Activated gamma-delta T cell treated with anti-CD3 and anti-CD28 coated beads, Interleukin-2, amount 50 U/mL, for 16 hours (primary cell): ENCODE results near the gene HEG1.
"Not testable (repeated sequence)": the region's sequence is repeated elsewhere in the genome, so short reads cannot be mapped to it uniquely, and the experiment has no call there.

Source experiments
- DNase-seq: peaks from one replicate; pipeline ENCODE4 v3.0.0-alpha.2; 2020; ENCODE audit warnings: low read depth

The HEG1 gene

GRCh38 chr3:124984754-124985153, 71.0 kb downstream of the HEG1 start:
- DNase-seq = no peak

- no peak for DNase-seq
Measured at GRCh38 chr3:124982855-124983254, 72.9 kb downstream of the HEG1 start.

DNA sequence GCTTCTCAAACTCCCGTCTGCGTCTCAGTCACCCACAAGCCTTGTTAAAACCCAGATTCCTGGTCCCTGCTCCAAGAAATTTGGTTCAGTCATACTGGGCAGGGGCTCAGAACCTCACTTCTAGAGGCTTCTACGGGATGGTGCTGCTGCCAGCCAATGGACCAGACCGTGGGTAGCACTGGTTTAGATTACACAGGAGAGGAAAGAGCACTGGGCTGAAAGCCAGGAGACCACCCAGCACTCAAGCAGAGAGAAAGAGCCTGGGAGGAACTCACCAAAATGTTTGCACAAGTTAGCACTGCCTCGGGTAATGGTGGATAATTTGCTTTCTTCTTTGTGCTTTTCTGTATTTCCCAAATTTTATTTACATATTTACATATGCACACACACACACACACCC, 74.3 kb downstream of the HEG1 start:
- DNase-seq = no peak

GRCh38 chr3:124978627-124979026, 77.2 kb downstream of the HEG1 start:
- DNase-seq = no peak

GRCh38 chr3:124976383-124976782, 79.4 kb downstream of the HEG1 start:
- DNase-seq = no peak

DNA sequence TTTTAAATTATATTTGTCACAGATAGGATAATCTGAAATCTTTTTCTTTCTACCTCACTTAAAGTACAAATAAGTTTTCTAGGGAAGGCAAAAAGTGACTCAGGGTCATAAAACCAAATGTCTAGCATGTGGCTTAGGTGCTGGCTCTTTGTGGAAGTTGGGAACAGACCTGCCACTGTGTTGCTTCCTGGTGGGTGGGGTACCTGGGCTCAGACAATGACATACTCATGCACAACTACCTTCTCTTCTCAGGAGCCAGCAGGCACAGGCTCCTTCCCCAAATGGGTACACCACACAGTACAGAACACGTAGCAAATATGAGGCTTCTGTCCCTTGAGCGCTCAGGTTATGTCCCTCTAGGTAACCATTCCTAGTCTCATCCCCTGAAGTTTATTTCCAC, 81.1 kb downstream of the HEG1 start:
- DNase-seq = no peak

GRCh38 chr3:124973290-124973689, 82.5 kb downstream of the HEG1 start:
- DNase-seq = no peak

DNA sequence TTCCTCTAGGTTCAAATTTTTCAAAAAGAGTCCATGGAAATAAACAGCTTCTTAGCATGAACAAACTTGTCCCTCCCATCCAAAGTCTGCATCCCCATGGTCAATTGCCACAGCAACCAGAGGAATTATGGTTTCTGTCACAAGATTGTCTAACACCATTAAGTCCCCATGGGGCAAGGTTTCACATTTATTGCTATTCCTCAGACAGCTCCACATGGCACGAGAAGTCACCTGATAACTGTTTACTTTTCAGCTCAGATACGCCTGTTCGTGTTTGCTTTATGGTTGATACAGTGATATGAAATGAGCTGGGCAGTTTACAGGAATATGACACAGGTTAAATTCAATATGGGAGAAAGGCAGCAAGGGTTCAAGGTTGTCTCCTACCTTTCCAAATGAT, 83.3 kb downstream of the HEG1 start:
- no peak for DNase-seq

- DNase-seq = no peak
Measured at GRCh38 chr3:124969963-124970722, 85.7 kb downstream of the HEG1 start.

DNA sequence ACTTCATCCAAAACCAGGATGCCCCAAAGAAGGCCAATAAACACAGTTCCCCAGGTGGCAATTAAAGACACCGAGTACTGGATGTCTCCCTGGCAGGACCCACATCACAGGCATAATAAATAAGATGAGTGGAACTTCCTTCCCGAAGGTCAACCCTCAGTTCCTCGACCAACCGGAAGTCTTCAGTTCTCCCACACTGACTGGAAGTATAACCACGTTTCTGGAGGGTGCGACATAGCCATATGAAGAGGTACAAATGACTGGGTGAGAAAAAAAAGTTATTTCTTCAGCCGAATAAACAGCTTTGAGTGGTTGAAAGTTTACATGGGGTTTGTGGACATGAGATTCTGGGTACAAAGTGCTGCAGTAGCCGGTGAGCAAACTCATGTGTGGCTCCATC, 86.6 kb downstream of the HEG1 start:
- DNase-seq = no peak

DNA sequence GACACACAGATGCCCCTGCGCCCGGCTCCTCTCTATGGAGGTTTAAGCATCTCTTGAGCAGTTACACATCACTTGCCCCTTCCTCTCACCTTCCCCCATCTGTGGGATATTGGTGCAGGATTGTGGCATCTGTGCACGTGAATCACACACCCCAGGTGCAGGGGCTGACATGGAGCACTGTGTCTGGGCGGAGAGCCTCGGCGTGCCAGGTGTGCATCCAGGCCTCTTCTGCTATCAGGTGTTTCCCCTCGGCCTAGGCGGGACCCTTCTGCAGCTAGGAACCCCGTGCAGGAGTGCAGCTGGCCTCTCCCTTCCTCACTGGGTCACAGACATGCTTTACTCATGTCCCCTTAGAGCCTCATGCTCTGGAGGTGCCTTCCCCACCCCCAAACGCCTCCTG, 87.8 kb downstream of the HEG1 start:
- no peak for DNase-seq

DNA sequence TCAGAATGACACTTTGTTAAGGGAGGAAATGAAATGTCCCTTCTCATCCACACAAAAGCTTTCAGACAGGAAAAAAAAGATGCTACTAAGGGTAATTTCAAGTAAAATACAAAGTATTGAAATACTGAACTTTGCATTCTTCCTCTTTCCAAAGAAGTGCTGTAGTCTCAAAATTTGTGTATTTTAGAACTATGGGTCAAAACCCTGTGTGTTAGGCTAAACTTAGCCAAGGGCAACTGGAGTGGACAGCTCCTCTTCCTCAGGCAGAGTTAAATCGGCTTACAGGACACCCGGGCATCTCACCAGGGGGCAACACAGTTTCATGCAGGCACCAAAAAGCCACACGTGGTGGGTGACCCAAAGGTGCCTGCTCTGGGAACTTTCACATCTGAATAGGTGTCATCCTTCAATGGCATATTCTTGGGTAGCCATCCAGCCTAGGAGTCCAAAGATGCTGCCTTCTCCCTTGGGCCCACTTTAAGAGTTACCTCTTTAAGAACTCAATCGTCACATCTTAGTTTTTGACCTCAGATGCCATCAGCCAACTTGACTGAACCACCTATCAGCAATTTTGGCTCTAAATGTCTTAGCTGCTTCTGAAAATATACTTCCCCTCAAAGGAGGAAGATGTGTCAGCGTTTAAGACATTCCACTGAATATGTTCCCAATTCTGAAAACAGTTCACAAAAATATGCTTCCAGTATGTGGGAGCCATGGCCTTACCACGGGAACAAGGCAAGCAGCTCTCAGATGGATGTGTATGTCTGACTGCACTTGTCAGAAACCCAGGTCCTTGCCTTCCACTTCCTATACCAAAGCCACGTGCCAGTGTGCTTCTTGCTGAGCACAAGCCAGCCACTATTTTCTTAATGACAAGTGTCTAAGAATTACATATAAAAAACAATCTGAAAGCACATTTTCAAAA, 89.0 kb downstream of the HEG1 start:
- no peak for DNase-seq

DNA sequence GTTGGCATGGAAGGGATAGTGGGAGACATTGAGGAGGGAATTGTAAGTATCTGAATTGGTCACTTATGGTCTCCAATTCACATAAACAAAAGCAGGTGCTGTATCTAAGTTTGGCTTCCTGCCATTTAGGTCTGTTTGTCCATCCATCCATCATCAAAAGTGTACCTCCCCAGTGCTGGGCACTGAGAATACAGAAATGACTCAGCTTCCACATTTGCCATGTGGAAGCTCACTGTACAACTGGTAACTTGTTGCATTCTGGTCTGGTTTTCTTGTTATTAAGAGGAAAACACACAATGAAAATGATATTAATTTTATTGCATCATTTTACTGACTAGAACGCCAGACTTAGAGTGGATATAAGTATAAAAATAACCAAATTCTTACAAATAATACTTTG, 90.4 kb downstream of the HEG1 start:
- DNase-seq = no peak

GRCh38 chr3:124964387-124964786, 91.4 kb downstream of the HEG1 start:
- no peak for DNase-seq

DNA sequence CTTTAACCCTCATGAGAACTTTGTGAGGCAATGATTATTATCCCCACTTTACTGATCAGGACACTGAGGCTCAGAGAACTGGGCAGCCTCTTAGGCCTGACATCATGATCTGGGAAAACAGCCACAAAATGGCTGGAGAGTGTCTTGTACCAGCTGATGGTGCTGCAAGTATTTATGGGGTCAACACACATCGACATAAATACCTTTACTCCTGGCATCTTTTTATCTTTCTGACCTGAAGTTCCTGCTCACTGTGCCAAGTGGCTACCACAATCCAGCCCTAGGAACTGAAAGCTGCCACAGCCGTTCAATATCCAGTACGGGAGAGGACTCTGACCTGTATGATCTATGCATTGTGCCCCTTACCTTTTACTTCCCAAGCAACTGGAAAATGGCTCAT, 92.0 kb downstream of the HEG1 start:
- DNase-seq = no peak

- no peak for DNase-seq
Measured at GRCh38 chr3:124962403-124962940, 93.3 kb downstream of the HEG1 start.

- DNase-seq = no peak
Measured at GRCh38 chr3:124960698-124961097, 95.1 kb downstream of the HEG1 start.

DNA sequence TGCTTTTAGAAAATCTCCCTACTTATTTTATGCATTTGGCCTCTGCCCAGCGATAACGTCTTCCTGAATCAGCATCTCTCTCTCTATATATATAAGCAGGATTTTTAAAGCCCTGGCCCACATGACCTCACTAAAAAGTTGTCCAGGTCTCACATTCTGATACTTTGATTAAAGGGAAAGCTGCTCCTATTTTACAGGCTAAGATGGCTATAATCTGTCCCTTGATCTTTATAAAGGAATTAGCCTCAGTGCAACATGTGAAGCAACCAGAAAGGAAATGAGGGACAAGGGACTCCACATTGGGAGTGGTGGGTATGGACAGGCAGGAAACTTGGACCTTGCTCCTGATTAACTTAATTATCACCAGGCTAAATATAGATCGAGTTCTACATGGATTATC, 95.7 kb downstream of the HEG1 start:
- no peak for DNase-seq

DNA sequence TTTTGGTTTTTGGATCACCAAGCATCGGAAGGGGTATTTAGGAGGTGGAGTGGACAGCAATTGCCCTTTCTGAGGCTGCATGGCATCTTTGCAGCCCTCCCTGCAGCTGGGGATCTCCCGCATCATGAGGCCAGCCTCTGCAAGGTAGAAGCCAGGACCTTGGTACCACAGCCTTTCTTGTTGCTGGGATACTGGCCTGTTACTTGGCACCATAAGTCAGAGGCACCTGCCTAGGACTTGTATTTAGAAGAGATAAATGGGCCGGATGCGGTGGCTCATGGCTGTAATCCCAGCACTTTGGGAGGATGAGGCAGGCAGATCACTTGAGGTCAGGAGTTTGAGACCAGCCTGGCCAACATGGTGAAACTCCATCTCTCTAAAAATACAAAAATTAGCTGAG, 97.8 kb downstream of the HEG1 start:
- DNase-seq = not testable (repeated sequence)

GRCh38 chr3:124952282-124952855, 103.4 kb downstream of the HEG1 start:
- DNase-seq = no peak

DNA sequence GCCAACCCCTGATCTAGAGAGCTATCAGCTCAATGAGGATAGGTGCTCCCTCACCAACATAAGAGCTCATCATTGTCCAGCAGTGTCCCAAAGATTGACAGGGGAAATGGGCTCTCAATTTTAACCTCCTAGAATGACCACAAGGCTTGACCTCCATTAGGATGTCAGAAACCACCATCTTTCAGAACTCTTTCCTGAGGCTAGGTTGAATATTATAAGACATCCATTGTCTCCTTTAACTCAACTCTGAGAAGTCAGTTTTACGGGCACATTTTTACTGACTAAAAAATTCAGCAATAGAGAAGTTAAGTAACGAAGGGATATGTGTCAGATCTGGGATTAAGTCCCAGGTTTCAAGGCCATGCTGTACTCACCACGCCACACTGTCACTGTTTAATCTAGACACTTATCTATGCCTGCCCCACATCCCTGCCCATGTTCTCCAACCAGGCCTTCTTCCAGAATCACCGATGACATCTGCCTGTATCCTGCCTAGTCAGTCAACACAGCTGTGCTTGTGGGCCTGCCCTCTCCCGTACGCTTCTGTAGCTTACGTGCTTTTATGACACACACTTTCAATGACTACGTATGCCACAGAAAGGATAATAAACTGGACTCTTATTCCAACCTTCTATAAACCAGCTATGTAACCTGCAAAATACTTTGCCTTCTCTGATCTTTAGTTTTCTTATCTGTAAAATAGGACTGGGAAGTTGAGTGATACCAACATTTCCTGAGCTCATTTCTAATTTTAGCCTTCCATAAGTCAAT, 104.1 kb downstream of the HEG1 start:
- DNase-seq = no peak

DNA sequence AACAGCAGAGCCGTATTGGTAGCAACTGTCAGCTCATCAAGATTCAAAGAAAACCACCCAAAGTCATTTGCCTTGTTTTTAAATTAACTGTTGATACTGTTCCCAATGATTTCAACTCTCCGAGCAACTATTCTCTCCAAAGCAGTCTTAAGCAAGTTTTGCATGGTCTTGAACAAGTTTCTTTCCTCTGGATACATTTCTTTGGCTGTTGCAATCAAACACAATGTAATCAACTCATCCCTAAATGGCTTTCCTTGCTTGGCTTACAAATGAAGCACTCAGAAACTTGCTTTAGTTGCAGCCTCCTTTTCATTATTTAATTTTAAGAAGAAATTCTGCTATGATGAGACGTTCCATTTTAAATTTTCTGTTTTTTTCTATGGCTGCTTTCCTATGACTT, 105.8 kb downstream of the HEG1 start:
- DNase-seq = no peak
